HepG2 (cell line): Measurements from ENCODE around the gene DNAJA1. TPM values are rescaled to one million over a fixed set of nuclear protein-coding genes. Genes with fewer than 3 reads are reported as not detected.

Experiments
- ATAC-seq: fragments of 200-7000 bp; cut with Tn5 transposase; 3 replicates; pipeline ENCODE4 v1.9.1; 2020; ENCODE audit warnings: mild to moderate bottlenecking, moderate library complexity
- BruUV-seq: library from RNA; stranded (reverse); fragments of 400-500 nt; replicated peaks from 2 replicates; lab custom pipeline; 2021; lab: Mats Ljungman, UMichigan
- CTCF ChIA-PET: fragments of 300-600 bp; formaldehyde crosslinking; extraction: SDS; loops from one replicate; lab custom pipeline; 2021; ENCODE audit warnings: low total read pairs, inconsistent platforms, low intra/inter-chr PET ratio; lab: Yijun Ruan, JAX
- POLR2A ChIA-PET: fragments of 350-600 bp; sonication (Branson Sonifier 250); formaldehyde crosslinking; loops from one replicate; lab custom pipeline; 2020; ENCODE audit warnings: antibody characterized with exemption, inconsistent platforms; lab: Yijun Ruan, JAX
- DNase-seq: peaks from one replicate; pipeline ENCODE4 v3.0.0-alpha.2; 2015; ENCODE audit warnings: low spot score
- FAIRE-seq: peaks from 3 replicates; lab custom pipeline; 2011; peaks lifted over from hg19 to GRCh38; lab: Jason Lieb, UNC
- H2AFZ ChIP-seq: one replicate; pipeline ENCODE4 v1.6.1; 2011; ENCODE audit warnings: low read length, inconsistent platforms
- H3K27ac ChIP-seq: fragments of 300-600 bp; 3 replicates; pipeline ENCODE4 v1.8.0; 2011; ENCODE audit warnings: mixed run types, mild to moderate bottlenecking, mixed read lengths, low read length, inconsistent platforms; ENCODE audit not compliant: insufficient read depth; ENCODE audit errors: extremely low read length
- H3K27me3 ChIP-seq, 2 experiments: fragments of 200-600 bp in 1 of 2; 2 replicates in 1 of 2; 3 replicates in 1 of 2; pipeline versions ENCODE4 v1.6.0 to v1.8.0; 2011; ENCODE audit warnings: low read length in 2 of 2, mild to moderate bottlenecking in 2 of 2, moderate library complexity in 2 of 2, inconsistent platforms in 1 of 2; ENCODE audit not compliant: insufficient read depth in 2 of 2, control insufficient read depth in 1 of 2
- H3K36me3 ChIP-seq, 2 experiments: fragments of 200-600 bp in 1 of 2; replicated peaks in 1 of 2; 2 replicates in 1 of 2; 3 replicates in 1 of 2; pipeline versions ENCODE4 v1.5.1 to v1.8.0; 2011; ENCODE audit warnings: low read length in 2 of 2, inconsistent platforms in 1 of 2; ENCODE audit not compliant: insufficient read depth in 2 of 2, control insufficient read depth in 1 of 2
- H3K4me1 ChIP-seq: 2 replicates; pipeline ENCODE4 v1.5.1; 2012; ENCODE audit warnings: low read length, inconsistent platforms; ENCODE audit not compliant: insufficient read depth
- H3K4me2 ChIP-seq: 2 replicates; pipeline ENCODE4 v1.6.0; 2011; ENCODE audit warnings: low read depth, low read length, inconsistent platforms
- H3K4me3 ChIP-seq, 3 experiments: fragments of 200-600 bp in 1 of 3; sonication (generic), shearing (Covaris generic) in 1 of 3; replicated peaks in 1 of 3; 2 replicates each; pipeline ENCODE4 v1.5.1; 2011 to 2016; ENCODE audit warnings: low read length in 3 of 3, inconsistent platforms in 2 of 3, low read depth in 2 of 3, mild to moderate bottlenecking in 2 of 3, control low read depth in 1 of 3, mixed read lengths in 1 of 3; ENCODE audit not compliant: insufficient read depth in 1 of 3
- H3K79me2 ChIP-seq: one replicate; pipeline ENCODE4 v1.6.1; 2011; ENCODE audit warnings: low read length, inconsistent platforms; ENCODE audit not compliant: insufficient read depth
- H3K9ac ChIP-seq: 2 replicates; pipeline ENCODE4 v1.6.0; 2011; ENCODE audit warnings: mild to moderate bottlenecking, low read depth, low read length, inconsistent platforms; ENCODE audit not compliant: insufficient read depth
- H3K9me3 ChIP-seq: 2 replicates; pipeline ENCODE4 v1.5.1; 2012; ENCODE audit warnings: mild to moderate bottlenecking, low read length
- H4K20me1 ChIP-seq: 2 replicates; pipeline ENCODE4 v1.6.0; 2011; ENCODE audit warnings: inconsistent platforms, mild to moderate bottlenecking, low read length, moderate library complexity; ENCODE audit not compliant: insufficient read depth
- ATAD3A ChIP-seq: sonication (generic); formaldehyde crosslinking; IDR thresholded peaks from 2 replicates; pipeline ENCODE4 v1.4.0; 2020; ENCODE audit warnings: missing genetic modification reagents
- ATF1 ChIP-seq: IDR thresholded peaks from 2 replicates; pipeline ENCODE4 v1.6.1; 2016; ENCODE audit warnings: mild to moderate bottlenecking, control low read depth
- ELF3 ChIP-seq: IDR thresholded peaks from 2 replicates; pipeline ENCODE4 v1.6.1; 2016; ENCODE audit warnings: missing genetic modification reagents, missing compliant biosample characterization
- FOXA1 ChIP-seq, 2 experiments: fragments of 450-650 bp in 1 of 2; sonication (generic) in 1 of 2; formaldehyde crosslinking in 1 of 2; IDR thresholded peaks; 2 replicates each; pipeline versions ENCODE4 v1.4.0 to v1.6.1; 2016 to 2020; ENCODE audit warnings: missing genetic modification reagents in 1 of 2
- GABPA ChIP-seq, 2 experiments: IDR thresholded peaks; 2 replicates each; pipeline ENCODE4 v1.6.1; 2011 to 2016; ENCODE audit warnings: low read depth in 2 of 2, low read length in 1 of 2, missing biosample characterization in 1 of 2, missing genetic modification characterization in 1 of 2
- ISL2 ChIP-seq: sonication (generic); formaldehyde crosslinking; IDR thresholded peaks from 2 replicates; pipeline ENCODE4 v1.5.0; 2020; ENCODE audit warnings: missing genetic modification reagents
- MIXL1 ChIP-seq: IDR thresholded peaks from 2 replicates; pipeline ENCODE4 v1.6.1; 2016
- NR2F6 ChIP-seq, 2 experiments: IDR thresholded peaks; 2 replicates each; pipeline ENCODE4 v1.6.1; 2016; ENCODE audit warnings: antibody characterized with exemption in 1 of 2, mild to moderate bottlenecking in 1 of 2
- PHF21A ChIP-seq: sonication (generic); formaldehyde crosslinking; IDR thresholded peaks from 2 replicates; pipeline ENCODE4 v1.5.0; 2020; ENCODE audit warnings: mild to moderate bottlenecking, missing genetic modification reagents
- POGZ ChIP-seq: sonication (generic); formaldehyde crosslinking; IDR thresholded peaks from 2 replicates; pipeline ENCODE4 v1.4.0; 2020; ENCODE audit warnings: mild to moderate bottlenecking, missing genetic modification reagents
- SMAD3 ChIP-seq: sonication (generic); formaldehyde crosslinking; IDR thresholded peaks from 2 replicates; pipeline ENCODE4 v1.4.0; 2020; ENCODE audit warnings: missing genetic modification reagents
- SMC3 ChIP-seq: IDR thresholded peaks from 2 replicates; pipeline ENCODE4 v1.6.1; 2011; ENCODE audit warnings: low read length, improper control_type of control experiment
- THAP11 ChIP-seq: IDR thresholded peaks from 2 replicates; pipeline ENCODE4 v1.6.1; 2016; ENCODE audit warnings: missing biosample characterization, missing genetic modification reagents
- XRCC5 ChIP-seq: fragments of 200-400 bp; formaldehyde crosslinking; optimal IDR thresholded peaks from 2 replicates; pipeline ENCODE3; 2017; ENCODE audit warnings: mild to moderate bottlenecking, low read length
- ZBTB25 ChIP-seq: IDR thresholded peaks from 2 replicates; pipeline ENCODE4 v1.6.1; 2018; ENCODE audit warnings: missing genetic modification reagents
- ZNF124 ChIP-seq: sonication (generic); formaldehyde crosslinking; IDR thresholded peaks from 2 replicates; pipeline ENCODE4 v1.4.0; 2020; ENCODE audit warnings: missing genetic modification reagents
- ZNF138 ChIP-seq: sonication (generic); formaldehyde crosslinking; IDR thresholded peaks from 2 replicates; pipeline ENCODE4 v1.5.0; 2020; ENCODE audit warnings: mild to moderate bottlenecking, low read depth, missing genetic modification reagents
- ZNF614 ChIP-seq: IDR thresholded peaks from 2 replicates; pipeline ENCODE4 v1.6.1; 2018; ENCODE audit warnings: missing biosample characterization, missing genetic modification reagents, inconsistent platforms, borderline replicate concordance
- ZNF7 ChIP-seq: IDR thresholded peaks from 2 replicates; pipeline ENCODE4 v1.6.1; 2016; ENCODE audit warnings: missing biosample characterization, missing genetic modification reagents
- ZNF724P ChIP-seq: sonication (generic); formaldehyde crosslinking; IDR thresholded peaks from 2 replicates; pipeline ENCODE4 v1.8.0; 2022; ENCODE audit warnings: missing genetic modification reagents, borderline replicate concordance
- ZNF83 ChIP-seq: sonication (generic); formaldehyde crosslinking; IDR thresholded peaks from 2 replicates; pipeline ENCODE4 v1.4.0; 2020; ENCODE audit warnings: missing genetic modification reagents, mild to moderate bottlenecking, borderline replicate concordance
- ZNF878 ChIP-seq: sonication (generic); formaldehyde crosslinking; IDR thresholded peaks from 2 replicates; pipeline ENCODE4 v1.8.1; 2023; ENCODE audit warnings: mild to moderate bottlenecking, missing genetic modification reagents, moderate library complexity
- WGBS: methylation state at CpG from one replicate; pipeline ENCODE4 v1.1.6; 2017; ENCODE audit warnings: low lambda C conversion rate; 5-methylcytosine and 5-hydroxymethylcytosine counted together
- in situ Hi-C: cut with HindIII; loops from 2 replicates; pipeline ENCODE4 v1.10.0; 2017; ENCODE audit warnings: low pct_unique_long_range_greater_than_20kb; ENCODE audit not compliant: extremely low pct_ligation_motif_present
- intact Hi-C: fragments of 100-400 bp; cut with micrococcal nuclease; formaldehyde crosslinking; loops from one replicate; pipeline ENCODE4 v1.10.0; 2022; ENCODE audit not compliant: unreplicated experiment
- polyA plus RNA-seq, 8 experiments: library from polyadenylated mRNA; depleted of rRNA in 3 of 8; stranded (reverse) in 7 of 8; unstranded in 1 of 8; fragments of >200 nt; fragmentation: Illumina TruSeq in 4 of 8; extraction: Trizol in 4 of 8; gene quantifications; 2 replicates each; pipeline versions ENCODE4 v1.2.1 to v1.2.3, GENCODE V29; 2011 to 2016; ENCODE audit warnings: low read depth in 4 of 8, missing spikeins in 1 of 8, mixed read lengths in 1 of 8; ENCODE audit not compliant: insufficient read depth in 1 of 8
- total RNA-seq, 5 experiments: library from RNA; depleted of rRNA; stranded (reverse); fragments of >200 nt; fragmentation: Illumina TruSeq; extraction: Trizol; gene quantifications; 2 replicates each; pipeline ENCODE4 v1.2.3, GENCODE V29; 2016; ENCODE audit warnings: low read depth in 1 of 5
- TF ChIP-seq, protein P1 (sequence below): IDR thresholded peaks from 2 replicates; pipeline ENCODE4 v1.6.1; 2012; ENCODE audit warnings: low read depth, low read length, improper control_type of control experiment

The DNAJA1 gene
- total and polyA plus RNA-seq, 2 of the 13 experiments (the other 11 are each of a cell fraction or from before 2014, with no cell fraction given): 95.9 to 306 TPM

GRCh38 chr9:33081128-33081851 lies 56.2 kb downstream of the DNAJA1 start:
- intact Hi-C loops: loop anchor here (1.0 kb wide), 1 partner anchor 144 kb away; no protein-coding TSS in a partner anchor
- peak; percentile 79 for DNase-seq
- TF ChIP-seq PHF21A (CRISPR knock-in tag) (no peak), ZNF614 (0 out of 2 replicates have a peak, but pooled peaks have one; percentile 29), GABPA (IDR thresholded peaks at IDR 0.05; ENCODE audit: low read depth, low read length) (no peak), GABPA (CRISPR knock-in tag; IDR thresholded peaks at IDR 0.05; ENCODE audit: low read depth) (peak; percentile 51; the same call in 1 of the 2 replicates), ISL2 (no peak), ZNF7 (CRISPR knock-in tag) (peak; percentile 8; the same call in 1 of the 2 replicates), MIXL1 (peak; percentile 80), SMAD3 (CRISPR knock-in tag) (0 out of 2 replicates have a peak, but pooled peaks have one; percentile 36), NR2F6 (IDR thresholded peaks at IDR 0.05) (no peak), NR2F6 (CRISPR knock-in tag; IDR thresholded peaks at IDR 0.05) (peak; percentile 16; the same call in 1 of the 2 replicates), ELF3 (CRISPR knock-in tag) (peak; percentile 31; the same call in 1 of the 2 replicates), POGZ (CRISPR knock-in tag) (no peak), ZNF138 (no peak), FOXA1 (IDR thresholded peaks at IDR 0.05) (no peak), FOXA1 (CRISPR knock-in tag; IDR thresholded peaks at IDR 0.05) (0 out of 2 replicates have a peak, but pooled peaks have one; percentile 30), ZNF724P (no peak), XRCC5 (peak; percentile 17), ZNF83 (CRISPR knock-in tag) (no peak), ATF1 (CRISPR knock-in tag) (0 out of 2 replicates have a peak, but pooled peaks have one; percentile 36), ATAD3A (CRISPR knock-in tag) (no peak), ZNF124 (CRISPR knock-in tag) (0 out of 2 replicates have a peak, but pooled peaks have one; percentile 35), ZBTB25 (CRISPR knock-in tag) (peak; percentile 43; the same call in 1 of the 2 replicates), THAP11 (0 out of 2 replicates have a peak, but pooled peaks have one; percentile 37), ZNF878 (0 out of 2 replicates have a peak, but pooled peaks have one; percentile 28), SMC3 (peak; percentile 92)
- TF ChIP-seq, protein P1, sequence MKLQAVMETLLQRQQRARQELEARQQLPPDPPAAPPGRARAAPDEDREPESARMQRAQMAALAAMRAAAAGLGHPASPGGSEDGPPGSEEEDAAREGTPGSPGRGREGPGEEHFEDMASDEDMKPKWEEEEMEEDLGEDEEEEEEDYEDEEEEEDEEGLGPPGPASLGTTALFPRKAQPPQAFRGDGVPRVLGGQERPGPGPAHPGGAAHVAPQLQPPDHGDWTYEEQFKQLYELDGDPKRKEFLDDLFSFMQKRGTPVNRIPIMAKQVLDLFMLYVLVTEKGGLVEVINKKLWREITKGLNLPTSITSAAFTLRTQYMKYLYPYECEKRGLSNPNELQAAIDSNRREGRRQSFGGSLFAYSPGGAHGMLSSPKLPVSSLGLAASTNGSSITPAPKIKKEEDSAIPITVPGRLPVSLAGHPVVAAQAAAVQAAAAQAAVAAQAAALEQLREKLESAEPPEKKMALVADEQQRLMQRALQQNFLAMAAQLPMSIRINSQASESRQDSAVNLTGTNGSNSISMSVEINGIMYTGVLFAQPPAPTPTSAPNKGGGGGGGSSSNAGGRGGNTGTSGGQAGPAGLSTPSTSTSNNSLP: 0 out of 2 replicates have a peak, but pooled peaks have one; percentile 46

More at GRCh38 chr9:33081128-33081851, 56.2 kb downstream of the DNAJA1 start:
- Histone ChIP-seq H3K4me2 (peak overlapping the region; percentile 74), H3K9ac (peak overlapping the region; percentile 16; the same call in 1 of the 2 replicates), H3K9me3 (no peaks in the 10 kb centered on the region), H3K27me3 (no peaks in the 10 kb centered on the region; a peak in 1 of 5 replicates), H3K4me1 (peaks cover 33% of the 10 kb centered on the region), H2AFZ (peak overlapping the region; percentile 65), H3K79me2 (peaks cover 2% of the 10 kb centered on the region), H3K27ac (no peak overlapping the region), H3K4me3 (peak overlapping the region in 2 of 3 experiments; percentile 29 to 34; a peak in 2 of 6 replicates), H3K36me3 (no peaks in the 10 kb centered on the region), H4K20me1 (no peaks in the 10 kb centered on the region)
- FAIRE-seq: peak; percentile 87
- in situ Hi-C loops: loop anchor here (5.0 kb wide), 1 partner anchor 146 kb away; no protein-coding TSS in a partner anchor
- WGBS: 1% methylated on average over 9 of the region's 9 CpGs
- BruUV-seq: no TSS peak
- ChIA-PET CTCF (interaction anchor here (3.2 to 3.4 kb wide), 2 partner anchors 90 to 143 kb away, joined by 13 to 80 read pairs; no protein-coding TSS in a partner anchor), POLR2A (no interaction called here)
- peak; percentile 69 for ATAC-seq
